Suprapubic skin (tissue), 4 donors: ENCODE results near the gene THRB.

ENCODE experiments used
- CTCF ChIP-seq, 2 donors: fragments of 200-600 bp in 1 of 2; fragments of 450-650 bp in 1 of 2; sonication (generic) in 1 of 2; IDR thresholded peaks; one replicate each; pipeline ENCODE4 v1.5.1; 2016 to 2019; ENCODE audit warnings: antibody characterized with exemption in 2 of 2, mild to moderate bottlenecking in 1 of 2, moderate library complexity in 1 of 2
- EP300 ChIP-seq: sonication (generic); formaldehyde crosslinking; IDR thresholded peaks from one replicate; pipeline ENCODE4 v1.6.1; 2017; ENCODE audit warnings: antibody characterized with exemption
- POLR2A ChIP-seq, 2 donors: fragments of 450-650 bp; IDR thresholded peaks; one replicate each; pipeline ENCODE4 v1.6.1; 2017; ENCODE audit warnings: antibody characterized with exemption in 2 of 2, mild to moderate bottlenecking in 2 of 2, moderate library complexity in 2 of 2
- POLR2AphosphoS5 ChIP-seq, 3 donors: sonication (generic); formaldehyde crosslinking; IDR thresholded peaks; one replicate each; pipeline ENCODE4 v1.6.1; 2017; ENCODE audit warnings: antibody characterized with exemption in 3 of 3

GRCh38 chr3:24119321-24119751, 375.3 kb downstream of the THRB start:
- TF ChIP-seq CTCF (IDR thresholded peaks at IDR 0.05) (no peak), POLR2AphosphoS5 (IDR thresholded peaks at IDR 0.05) (no peak), POLR2A (IDR thresholded peaks at IDR 0.05) (no peak), EP300 (no peak)
